Activated CD4-positive, alpha-beta T cell treated with anti-CD3 and anti-CD28 coated beads, Interleukin-2, Interleukin-6, amounts not matched to agents 100 ng/mL and 50 ng/mL, durations not matched to agents 16 hours and 8 hours (primary cell): ENCODE results near the gene TAF1B.

Experiments
- DNase-seq: peaks from one replicate; pipeline ENCODE4 v3.0.0-alpha.2; 2020

Gene TAF1B

GRCh38 chr2:9808334-9809063 is 34.8 kb upstream of the TAF1B start:
- DNase-seq = no peak

DNA sequence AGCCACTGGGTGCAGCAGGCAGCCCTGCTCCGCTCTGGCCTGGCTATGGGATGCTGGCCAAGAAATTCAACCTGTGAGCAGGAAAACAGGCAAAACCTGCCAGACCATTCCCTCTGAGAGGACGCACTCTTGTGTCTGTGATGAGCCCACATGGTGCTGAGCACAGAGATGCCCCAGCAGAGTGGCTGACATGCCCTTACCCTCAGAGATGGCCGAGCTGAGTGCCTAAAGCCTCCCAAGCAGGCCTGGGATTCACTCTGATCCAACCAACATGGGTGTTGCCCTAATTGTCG is 34.3 kb upstream of the TAF1B start:
- DNase-seq = no peak

DNA sequence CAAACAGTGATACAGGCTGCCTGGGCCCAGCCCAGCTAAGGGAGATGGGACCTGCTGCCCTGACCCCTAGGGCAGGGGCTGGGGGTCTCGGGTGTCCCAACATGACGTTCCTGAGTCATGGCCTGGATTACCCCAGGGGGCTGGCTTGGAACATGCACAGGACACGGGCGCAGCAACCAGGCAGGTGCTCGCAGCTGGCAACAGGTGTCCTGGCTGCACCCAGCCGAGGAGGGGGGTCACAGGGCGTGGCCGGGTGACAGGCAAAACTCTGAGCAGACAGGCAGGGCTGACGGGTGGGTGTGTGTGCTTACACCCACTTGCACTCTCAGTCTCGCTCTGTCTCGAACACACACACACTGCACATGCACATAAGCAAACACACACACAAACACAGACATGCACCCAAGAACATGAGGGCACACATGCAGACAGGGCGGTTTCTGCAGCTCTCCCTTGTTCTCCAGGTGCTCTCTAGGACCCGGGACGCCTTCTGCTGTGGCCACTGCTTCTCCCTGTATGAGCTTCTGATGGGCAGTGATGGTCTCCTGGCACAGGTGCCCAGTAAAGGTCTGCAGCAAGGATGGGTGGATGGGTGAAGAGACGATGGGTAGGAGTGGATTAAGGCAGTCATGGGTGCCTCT is 33.7 kb upstream of the TAF1B start:
- DNase-seq = no peak

GRCh38 chr2:9811216-9811615 is 32.1 kb upstream of the TAF1B start:
- DNase-seq = no peak

DNA sequence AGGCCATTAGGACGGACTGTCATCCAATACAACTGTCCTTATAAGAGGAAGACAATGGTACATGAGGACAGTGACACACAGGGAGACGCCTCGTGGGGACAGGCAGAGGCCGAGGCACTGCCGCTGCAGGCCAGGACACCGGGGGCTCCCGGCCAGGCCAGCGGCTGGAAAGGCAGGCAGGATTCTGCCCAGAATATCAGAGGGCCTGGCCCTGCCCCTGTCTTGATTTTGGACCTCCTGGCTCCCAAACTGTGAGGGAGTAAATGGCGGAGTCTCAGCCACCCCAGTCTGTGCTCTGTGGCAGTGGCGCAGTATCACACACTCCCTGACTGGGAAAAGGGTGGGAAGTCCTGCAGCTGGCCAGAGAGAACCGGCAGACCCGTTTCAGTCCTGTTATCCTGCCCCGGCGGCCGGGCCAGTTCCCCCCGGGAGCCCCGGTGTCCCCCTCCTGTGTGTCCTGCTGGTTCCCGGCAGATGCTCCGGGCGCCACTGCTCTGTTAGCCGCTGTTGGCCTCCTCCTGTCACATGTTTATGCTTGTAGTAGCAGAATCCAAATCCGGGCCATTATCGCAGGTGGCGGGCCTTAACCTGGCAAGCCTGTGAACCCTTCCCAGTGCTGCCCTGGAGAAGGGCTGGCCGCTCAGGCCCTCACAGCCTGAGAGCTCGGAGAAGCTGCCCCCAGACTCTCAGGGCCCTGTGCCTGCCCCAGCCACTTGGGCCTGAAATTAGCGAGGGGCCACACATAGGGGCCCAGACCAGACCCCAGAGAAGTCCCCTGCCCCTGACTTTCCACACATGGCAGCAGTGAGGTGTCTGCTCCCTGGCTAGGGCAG is 31.4 kb upstream of the TAF1B start:
- no peak for DNase-seq

DNA sequence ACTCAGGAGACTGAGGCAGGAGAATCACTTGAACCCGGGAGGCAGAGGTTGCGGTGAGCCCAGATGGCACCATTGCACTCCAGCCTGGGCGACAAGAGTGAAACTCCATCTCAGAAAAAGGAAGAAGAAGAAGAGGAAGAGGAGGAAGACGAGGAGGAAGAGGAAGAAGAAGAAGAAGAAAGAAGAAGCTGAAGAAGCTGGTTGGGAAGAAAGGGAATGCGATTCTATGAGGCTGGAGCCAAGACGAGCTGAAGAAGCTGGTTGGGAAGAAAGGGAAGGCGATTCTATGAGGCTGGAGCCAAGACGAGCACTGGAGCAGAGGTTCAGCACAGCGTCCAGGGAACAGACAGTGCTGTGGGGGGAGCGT is 30.3 kb upstream of the TAF1B start:
- no peak for DNase-seq

- DNase-seq = peak; percentile 80
These were observed 29.8 kb upstream of the TAF1B start for GRCh38 chr2:9813312-9814128.

DNA sequence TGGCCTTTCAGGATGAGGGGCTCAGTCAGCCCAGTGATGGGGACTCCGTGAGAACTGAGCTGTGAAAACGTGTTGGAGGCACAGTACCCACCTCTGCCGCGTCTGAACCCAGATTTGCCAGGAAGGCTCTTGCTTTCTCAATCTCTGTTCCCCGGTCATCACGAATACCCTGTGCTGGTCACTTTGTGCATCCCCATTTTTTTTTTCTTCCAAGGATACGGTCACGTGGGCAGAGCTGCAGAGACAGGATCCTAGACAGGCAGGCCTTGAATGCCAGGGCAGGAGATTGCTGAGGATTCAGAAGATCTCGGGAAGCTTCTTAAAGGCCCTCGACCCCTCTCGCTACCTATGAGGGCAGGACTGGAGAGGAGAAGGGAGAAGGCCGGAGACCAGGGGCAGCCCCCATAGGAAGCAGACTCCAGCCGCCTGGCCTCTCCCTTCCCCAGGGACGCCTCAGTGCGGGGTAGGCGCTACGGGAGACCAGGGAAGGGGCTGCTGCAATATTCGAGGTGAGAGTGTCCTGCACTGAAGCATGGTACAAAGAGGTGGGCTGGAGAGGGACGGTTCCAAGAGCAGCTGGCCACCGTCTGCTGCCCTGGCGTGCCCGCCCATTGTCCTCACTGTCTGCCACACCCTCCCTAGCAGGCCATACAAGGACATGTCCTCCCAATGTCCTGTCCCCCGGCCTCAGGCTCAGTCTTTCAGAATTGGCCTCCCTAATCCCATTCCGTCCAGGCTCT is 29.0 kb upstream of the TAF1B start:
- DNase-seq = no peak

GRCh38 chr2:9815076-9815475 is 28.2 kb upstream of the TAF1B start:
- no peak for DNase-seq

DNA sequence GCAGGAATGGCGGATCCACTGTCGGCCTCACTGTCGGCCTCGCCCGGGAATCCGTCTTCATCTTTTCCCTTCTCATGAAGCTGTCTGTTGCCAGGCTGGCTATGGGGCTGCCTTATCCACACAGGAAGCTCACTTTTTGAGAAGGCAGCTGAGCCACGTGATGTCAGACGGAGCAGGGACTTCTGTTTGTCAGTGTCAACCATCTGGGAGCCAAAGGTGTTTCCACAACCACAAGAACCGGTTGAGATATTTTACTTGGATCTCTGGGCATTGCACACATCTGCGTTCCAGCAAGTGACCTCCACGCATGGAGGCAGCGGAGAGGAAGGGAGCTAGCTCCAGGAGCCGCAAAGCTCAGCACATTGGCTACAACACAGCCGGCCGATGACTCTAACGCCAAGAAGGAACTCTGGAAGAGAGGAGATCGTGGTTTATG is 27.4 kb upstream of the TAF1B start:
- DNase-seq = no peak

DNA sequence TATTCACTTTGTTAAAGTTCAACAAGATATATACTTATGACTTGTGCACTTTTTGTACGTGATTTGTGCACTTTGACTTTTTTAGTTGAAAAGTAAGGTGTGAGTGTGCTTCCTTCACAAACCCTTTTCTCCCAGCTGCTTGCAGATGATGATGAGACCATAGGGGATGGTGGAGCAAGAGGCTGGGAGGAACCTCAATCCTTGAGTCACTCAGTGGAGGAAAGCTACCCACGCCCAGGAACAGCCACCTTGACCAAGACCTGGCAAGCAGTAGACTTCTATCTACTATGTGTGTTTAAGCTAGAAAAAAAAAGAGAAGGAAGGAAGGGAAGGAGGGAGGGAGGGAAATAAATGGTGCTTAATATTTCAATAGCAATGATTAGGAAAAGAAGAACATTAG is 25.2 kb upstream of the TAF1B start:
- DNase-seq = no peak

DNA sequence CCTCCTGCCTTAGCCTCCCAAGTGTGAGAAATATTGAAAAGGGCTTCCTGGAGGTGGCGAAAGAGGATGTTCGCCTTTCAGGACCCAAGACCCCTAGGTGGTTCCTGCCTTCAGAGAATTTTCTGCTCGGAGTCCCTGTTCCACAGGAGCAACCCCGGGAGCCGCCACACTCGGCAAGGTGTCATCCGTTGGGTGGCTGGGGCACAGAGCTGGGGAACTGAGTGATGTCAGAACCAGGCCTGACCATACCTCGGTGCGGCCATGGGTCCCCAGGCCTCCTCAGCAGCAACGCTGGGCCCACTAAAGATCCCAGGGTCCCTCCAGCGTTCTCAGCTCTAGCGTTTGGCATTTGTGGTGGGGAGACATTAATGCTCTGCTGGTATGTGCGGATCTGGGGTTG is 23.7 kb upstream of the TAF1B start:
- no peak for DNase-seq

DNA sequence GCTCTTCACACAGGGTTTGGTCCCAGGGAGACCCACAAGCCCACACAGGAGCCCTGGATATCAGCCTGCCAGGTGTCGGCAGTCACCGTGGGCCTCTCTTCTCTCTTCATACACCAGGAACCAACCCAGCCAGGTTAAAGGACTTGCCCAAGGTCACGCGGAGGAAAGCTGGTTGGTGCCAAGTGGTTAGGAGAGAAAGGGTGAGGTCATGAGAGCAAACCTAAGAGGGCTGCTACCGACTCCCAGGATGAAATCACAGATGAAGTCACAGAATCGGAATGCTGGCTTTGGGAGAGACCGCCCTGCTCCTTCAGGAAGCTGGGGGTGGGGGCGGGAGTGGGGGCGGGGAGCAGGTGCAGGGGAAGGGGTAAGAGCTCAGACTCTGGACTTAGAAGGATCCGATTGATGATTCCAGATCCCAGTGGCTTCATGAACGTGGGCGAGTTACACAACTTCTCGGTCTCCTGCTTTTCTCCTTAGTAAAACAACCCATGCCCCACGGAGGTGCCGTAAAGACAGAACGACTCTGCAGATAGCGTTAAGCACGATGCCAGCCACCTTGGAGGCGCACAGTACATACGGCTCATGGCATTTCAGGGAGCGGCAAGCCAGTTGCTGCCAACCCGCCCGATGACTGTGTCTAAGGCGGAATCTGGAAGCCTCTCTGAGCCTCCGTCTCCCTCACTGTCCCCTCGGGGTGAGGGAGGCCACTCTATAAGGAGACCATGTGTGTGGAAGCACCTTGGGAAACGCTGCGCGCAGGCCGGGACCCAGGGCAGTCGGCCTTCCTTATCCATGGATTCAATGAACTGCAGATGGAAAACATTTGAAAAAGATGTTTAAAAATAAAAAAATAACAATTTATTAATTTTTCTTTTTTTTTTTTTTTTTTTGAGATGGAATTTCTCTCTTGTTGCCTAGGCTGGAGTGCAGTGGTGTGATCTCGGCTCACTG is 23.0 kb upstream of the TAF1B start:
- DNase-seq = no peak

GRCh38 chr2:9821805-9822445 is 21.3 kb upstream of the TAF1B start:
- DNase-seq = no peak

DNA sequence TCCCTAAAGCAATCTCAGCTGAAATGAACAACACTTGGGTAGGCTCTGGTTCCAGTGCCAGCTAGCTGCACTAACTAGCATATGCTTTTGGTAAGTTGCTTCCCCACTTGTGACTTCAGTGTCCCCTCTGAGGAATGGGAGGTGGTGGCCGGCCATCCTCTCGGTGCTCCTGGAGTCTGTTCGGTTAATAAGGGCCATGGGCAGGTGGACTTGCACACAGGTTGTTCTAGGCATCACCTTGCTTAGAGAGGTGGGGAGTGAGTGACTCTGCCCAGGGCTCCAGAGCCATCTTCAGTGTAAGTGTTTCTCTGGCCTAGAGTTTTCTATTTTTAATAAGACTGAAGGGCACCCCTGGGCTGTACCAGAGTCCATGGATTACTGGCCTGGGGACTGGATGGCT is 18.8 kb upstream of the TAF1B start:
- DNase-seq = no peak

DNA sequence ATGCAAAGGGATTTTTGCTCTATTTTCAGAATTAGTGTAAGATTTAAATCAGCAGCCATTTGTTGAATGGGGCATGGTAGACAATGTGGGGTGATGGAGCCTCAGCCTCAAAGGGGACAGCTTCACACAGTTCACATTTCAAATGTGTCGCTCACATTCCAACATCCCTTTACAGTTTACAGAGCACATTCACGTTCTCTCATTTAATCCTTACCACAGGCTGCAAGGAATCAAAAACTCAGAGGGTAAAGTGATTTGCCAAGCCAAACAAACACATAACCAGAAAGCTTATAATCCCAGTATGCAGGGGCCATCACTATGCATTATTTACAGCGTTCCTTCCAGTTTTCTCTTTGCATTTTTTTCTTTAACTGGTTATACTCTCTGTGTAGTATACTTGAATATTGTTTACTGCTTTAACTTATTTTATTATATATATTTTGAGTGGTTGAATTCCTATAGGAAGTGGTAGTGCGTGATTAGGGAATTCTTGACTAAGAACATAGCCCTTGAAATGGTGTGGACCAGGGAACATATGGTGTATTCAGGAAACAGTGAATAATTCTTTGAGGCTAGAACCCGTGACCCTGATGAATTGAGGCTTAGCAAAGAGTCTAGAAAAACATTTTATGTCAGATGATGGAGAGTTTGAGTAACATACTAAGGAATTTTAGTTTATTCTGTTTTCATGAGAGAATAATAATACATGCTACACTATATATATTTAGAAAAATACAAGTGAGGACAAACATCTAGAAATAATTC is 18.1 kb upstream of the TAF1B start:
- DNase-seq = no peak

GRCh38 chr2:9826208-9826607 is 17.1 kb upstream of the TAF1B start:
- DNase-seq = no peak

GRCh38 chr2:9830685-9831410 is 12.4 kb upstream of the TAF1B start:
- no peak for DNase-seq

GRCh38 chr2:9831670-9832069 is 11.6 kb upstream of the TAF1B start:
- no peak for DNase-seq
